Pancreas (tissue), 10 donors: ENCODE measurements around the gene ANKS1B. TPM values are rescaled to one million over a fixed set of nuclear protein-coding genes. Genes with fewer than 3 reads are reported as not detected.

Experiments used
- ATAC-seq, 4 donors: fragments of 200-7000 bp; cut with Tn5 transposase; one replicate each; pipeline versions ENCODE4 v1.8.0 to v1.9.1; 2020; ENCODE audit warnings: mild to moderate bottlenecking in 4 of 4, moderate library complexity in 4 of 4
- DNase-seq, 6 donors: peaks; one replicate each; pipeline ENCODE4 v3.0.0-alpha.2; 2020
- FAIRE-seq: peaks from 2 replicates; lab custom pipeline; 2012; peaks lifted over from hg19 to GRCh38; lab: Jason Lieb, UNC
- H3K27ac ChIP-seq, 4 donors: fragments of 200-600 bp; sonication (generic); 1 replicate in 3 of 4; 2 replicates in 1 of 4; pipeline versions ENCODE4 v1.5.0 to v1.8.0; 2020
- H3K27me3 ChIP-seq, 4 donors: fragments of 200-600 bp; one replicate each; pipeline ENCODE4 v1.8.0; 2021
- H3K36me3 ChIP-seq, 3 donors: fragments of 200-600 bp; sonication (generic) in 1 of 3; one replicate each; pipeline versions ENCODE4 v1.5.0 to v1.8.0; 2020 to 2021
- H3K4me1 ChIP-seq, 3 donors: fragments of 200-600 bp; one replicate each; pipeline ENCODE4 v1.8.0; 2021
- H3K4me3 ChIP-seq, 4 donors: fragments of 200-600 bp; sonication (generic) in 2 of 4; one replicate each; pipeline versions ENCODE4 v1.5.0 to v1.8.0; 2020 to 2021
- H3K9me3 ChIP-seq, 4 donors: fragments of 200-600 bp; one replicate each; pipeline ENCODE4 v1.8.0; 2021
- WGBS, 2 donors: extraction: QIAGEN DNeasy Blood & Tissue Kit; methylation state at CpG; one replicate each; pipeline ENCODE4 v1.1.7; 2013; 5-methylcytosine and 5-hydroxymethylcytosine counted together
- intact Hi-C, 3 donors: fragments of 100-400 bp; cut with DNase I; formaldehyde crosslinking; loops; one replicate each; pipeline versions ENCODE4 v1.11.1 to v1.14.2; 2022
- polyA plus RNA-seq, 2 donors: library from polyadenylated mRNA; stranded (reverse); fragments of 200-250 nt; gene quantifications; one replicate each; pipeline ENCODE4 v1.2.3, GENCODE V29; 2013
- total RNA-seq, 6 donors: library from RNA; stranded (reverse); fragmentation: NEBNext Ultra II Directional in 4 of 6; extraction: Animal tissue kit (Norgen Biotek cat#: 25700) in 4 of 6; gene quantifications; one replicate each; pipeline versions ENCODE4 v1.2.1 to v1.2.4, GENCODE V29; 2021 to 2023
- TF ChIP-seq, protein P1 (sequence below), 4 donors: fragments of 200-600 bp; sonication (generic) in 3 of 4; IDR thresholded peaks; one replicate each; pipeline versions ENCODE4 v1.5.0 to v1.8.0; 2021; ENCODE audit warnings: antibody characterized with exemption in 4 of 4
- donor health status: healthy with polysubstance abuse.
- donor health status: DM: no; HTN: no; CAD: no; lungs with moderate emphysema.
- donor health status: DM: no; HTN: no; CAD: no.
- donor health status: control.
- donor health status: control.
- donor health status: Bipolar disorder and iron deficiency.
- donor health status: DM: yes; HTN: yes; CAD: no.
- donor health status: DM: no; HTN: no; CAD: no.
- donor health status: DM: no; HTN: no; CAD: no.
- donor health status: DM: yes; HTN: yes; CAD: no.

Gene ANKS1B
- total and polyA plus RNA-seq, 8 donors = 0.49 to 3.2 (median 1.9) TPM

DNA sequence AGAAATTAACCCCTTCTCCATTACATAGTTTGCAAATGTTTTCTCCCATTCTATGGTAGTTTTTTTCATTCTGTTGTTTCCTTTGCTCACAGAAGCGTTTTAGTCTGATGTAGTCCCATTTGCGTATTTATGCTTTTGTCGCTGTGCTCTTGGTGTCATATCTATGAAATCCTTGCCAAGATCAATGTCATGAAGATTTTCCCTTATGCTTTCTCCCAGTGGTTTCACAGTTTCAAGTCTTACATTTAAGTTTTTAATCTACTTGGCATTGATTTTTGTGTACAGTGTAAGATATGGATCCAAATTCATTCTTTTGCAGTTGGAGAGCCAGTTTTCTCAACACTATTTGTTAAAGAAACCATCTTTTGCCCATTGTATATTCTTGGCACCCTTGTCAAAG is 982.0 kb downstream of the ANKS1B start:
- Histone ChIP-seq H3K27me3 (no peaks in the 10 kb centered on the region), H3K4me3 (no peak overlapping the region), H3K9me3 (no peaks in the 10 kb centered on the region), H3K36me3 (no peaks in the 10 kb centered on the region), H3K4me1 (peaks cover 6 to 9% (median 7%) of the 10 kb centered on the region in 3 donors), H3K27ac (no peak overlapping the region)
- intact Hi-C loops = loop anchor here in 1 of 3 donors (10.0 kb wide), 2 partner anchors 308 to 428 kb away; no protein-coding TSS in a partner anchor
- 35 to 46% methylated on average over 3 of the region's 3 CpGs for WGBS, 2 donors
- TF ChIP-seq, protein P1, sequence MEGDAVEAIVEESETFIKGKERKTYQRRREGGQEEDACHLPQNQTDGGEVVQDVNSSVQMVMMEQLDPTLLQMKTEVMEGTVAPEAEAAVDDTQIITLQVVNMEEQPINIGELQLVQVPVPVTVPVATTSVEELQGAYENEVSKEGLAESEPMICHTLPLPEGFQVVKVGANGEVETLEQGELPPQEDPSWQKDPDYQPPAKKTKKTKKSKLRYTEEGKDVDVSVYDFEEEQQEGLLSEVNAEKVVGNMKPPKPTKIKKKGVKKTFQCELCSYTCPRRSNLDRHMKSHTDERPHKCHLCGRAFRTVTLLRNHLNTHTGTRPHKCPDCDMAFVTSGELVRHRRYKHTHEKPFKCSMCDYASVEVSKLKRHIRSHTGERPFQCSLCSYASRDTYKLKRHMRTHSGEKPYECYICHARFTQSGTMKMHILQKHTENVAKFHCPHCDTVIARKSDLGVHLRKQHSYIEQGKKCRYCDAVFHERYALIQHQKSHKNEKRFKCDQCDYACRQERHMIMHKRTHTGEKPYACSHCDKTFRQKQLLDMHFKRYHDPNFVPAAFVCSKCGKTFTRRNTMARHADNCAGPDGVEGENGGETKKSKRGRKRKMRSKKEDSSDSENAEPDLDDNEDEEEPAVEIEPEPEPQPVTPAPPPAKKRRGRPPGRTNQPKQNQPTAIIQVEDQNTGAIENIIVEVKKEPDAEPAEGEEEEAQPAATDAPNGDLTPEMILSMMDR (IDR thresholded peaks at IDR 0.05) = no peak
- DNase-seq (no peak), FAIRE-seq (no peak), ATAC-seq (no peak)

GRCh38 chr12:99002156-99002555 is 982.6 kb downstream of the ANKS1B start:
- no peak for DNase-seq
- no peaks in the 10 kb centered on the region for H3K36me3 ChIP-seq
- no peak for FAIRE-seq
- no peaks in the 10 kb centered on the region for H3K9me3 ChIP-seq
- WGBS, 2 donors = 78 to 90% methylated on average over 3 of the region's 3 CpGs
- no peak overlapping the region for H3K27ac ChIP-seq
- no peak overlapping the region for H3K4me3 ChIP-seq
- peaks cover 6 to 10% (median 7%) of the 10 kb centered on the region in 3 donors for H3K4me1 ChIP-seq
- TF ChIP-seq, protein P1 (IDR thresholded peaks at IDR 0.05) = no peak
- H3K27me3 ChIP-seq = no peaks in the 10 kb centered on the region
- no peak for ATAC-seq
- intact Hi-C loops = loop anchor here in 1 of 3 donors (10.0 kb wide), 2 partner anchors 307 to 427 kb away; no protein-coding TSS in a partner anchor

DNA sequence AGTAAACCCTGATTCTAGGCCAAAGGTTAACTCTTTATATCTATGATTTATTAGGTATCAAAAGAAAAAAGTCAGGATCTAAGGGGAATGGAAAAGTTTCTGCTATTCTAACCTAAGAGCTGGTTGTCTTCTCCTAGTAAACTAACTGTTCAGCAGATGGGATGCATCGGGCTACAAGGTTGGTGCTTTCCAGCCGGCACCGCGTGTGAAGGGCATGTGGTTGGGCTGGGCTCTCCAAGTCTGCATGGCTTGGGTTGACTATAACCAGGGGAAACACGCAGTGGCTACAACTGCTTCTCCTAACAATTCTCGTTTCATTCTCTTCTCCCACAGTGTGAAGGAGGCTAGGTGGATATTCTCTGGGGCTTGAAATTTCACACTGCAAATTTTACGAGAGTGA is 985.2 kb downstream of the ANKS1B start:
- Histone ChIP-seq H3K36me3 (no peaks in the 10 kb centered on the region), H3K4me1 (peaks cover 6 to 10% (median 7%) of the 10 kb centered on the region in 3 donors), H3K4me3 (no peak overlapping the region), H3K9me3 (no peaks in the 10 kb centered on the region), H3K27ac (no peak overlapping the region), H3K27me3 (no peaks in the 10 kb centered on the region)
- TF ChIP-seq, protein P1 (IDR thresholded peaks at IDR 0.05) = no peak
- no peak for DNase-seq
- ATAC-seq = no peak
- WGBS, 2 donors = 68 to 77% methylated on average over 7 of the region's 7 CpGs
- FAIRE-seq = no peak
- intact Hi-C loops = no loop called here

- no peaks in the 10 kb centered on the region for H3K9me3 ChIP-seq
- intact Hi-C loops = no loop called here
- H3K36me3 ChIP-seq = no peaks in the 10 kb centered on the region
- H3K27me3 ChIP-seq = no peaks in the 10 kb centered on the region
- 14 to 15% methylated on average over 6 of the region's 6 CpGs for WGBS, 2 donors
- peaks cover 6 to 10% (median 7%) of the 10 kb centered on the region in 3 donors for H3K4me1 ChIP-seq
- peak; percentile 90 to 96 (median 94) for ATAC-seq
- no peak overlapping the region for H3K27ac ChIP-seq
- FAIRE-seq = peak; percentile 90
- TF ChIP-seq, protein P1 (IDR thresholded peaks at IDR 0.05) = peak; percentile 48 to 70 (median 57)
- DNase-seq = no peak
- no peak overlapping the region for H3K4me3 ChIP-seq
Observed at GRCh38 chr12:98998697-98999299, 985.9 kb downstream of the ANKS1B start.

- 12 to 29% methylated on average over 1 of the region's 1 CpG for WGBS, 2 donors
- FAIRE-seq = no peak
- ATAC-seq = peak; percentile 81 to 90 (median 84)
- TF ChIP-seq, protein P1 (IDR thresholded peaks at IDR 0.05) = no peak
- H3K4me3 ChIP-seq = no peak overlapping the region
- H3K27ac ChIP-seq = no peak overlapping the region
- H3K27me3 ChIP-seq = no peaks in the 10 kb centered on the region
- intact Hi-C loops = no loop called here
- no peaks in the 10 kb centered on the region for H3K36me3 ChIP-seq
- peaks cover 6 to 10% (median 7%) of the 10 kb centered on the region in 3 donors for H3K4me1 ChIP-seq
- DNase-seq = peak in 3 of 6 donors; percentile 14 to 49 (median 33)
- H3K9me3 ChIP-seq = no peaks in the 10 kb centered on the region
Observed at GRCh38 chr12:98997899-98998298, 986.8 kb downstream of the ANKS1B start.
